NCI-H2196 (cell line): ENCODE results near the gene GHITM.
"Not testable (repeated sequence)": the region's sequence is repeated elsewhere in the genome, so short reads cannot be mapped to it uniquely, and the experiment has no call there.

Experiments
- DNase-seq: peaks from one replicate; lab custom pipeline; 2025; ENCODE audit not compliant: unreplicated experiment; lab: John Stamatoyannopoulos, UW

Gene GHITM

DNA sequence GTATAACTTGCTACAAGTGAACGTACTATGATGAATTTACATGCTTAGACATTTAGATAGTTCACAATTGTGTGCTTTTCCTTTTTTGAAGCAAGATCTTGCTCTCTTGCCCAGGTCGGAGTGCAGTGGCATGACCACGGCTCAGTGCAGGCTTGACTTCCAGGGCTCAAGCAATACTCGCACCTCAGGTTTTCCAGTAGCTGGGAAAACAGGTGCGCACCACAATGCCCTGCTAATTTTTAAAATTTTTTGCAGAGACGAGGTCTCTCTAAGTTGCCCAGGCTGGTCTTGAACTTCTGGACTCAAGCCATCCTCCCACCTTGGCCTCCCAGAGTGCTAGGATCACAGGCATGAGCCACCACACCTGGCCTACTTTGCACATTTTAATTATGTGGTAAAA, 36.1 kb downstream of the GHITM start:
- no peak for DNase-seq

- DNase-seq: no peak
Observed at GRCh38 chr10:84176351-84176750, 37.0 kb downstream of the GHITM start.

GRCh38 chr10:84176836-84177474, 37.6 kb downstream of the GHITM start:
- no peak for DNase-seq

DNA sequence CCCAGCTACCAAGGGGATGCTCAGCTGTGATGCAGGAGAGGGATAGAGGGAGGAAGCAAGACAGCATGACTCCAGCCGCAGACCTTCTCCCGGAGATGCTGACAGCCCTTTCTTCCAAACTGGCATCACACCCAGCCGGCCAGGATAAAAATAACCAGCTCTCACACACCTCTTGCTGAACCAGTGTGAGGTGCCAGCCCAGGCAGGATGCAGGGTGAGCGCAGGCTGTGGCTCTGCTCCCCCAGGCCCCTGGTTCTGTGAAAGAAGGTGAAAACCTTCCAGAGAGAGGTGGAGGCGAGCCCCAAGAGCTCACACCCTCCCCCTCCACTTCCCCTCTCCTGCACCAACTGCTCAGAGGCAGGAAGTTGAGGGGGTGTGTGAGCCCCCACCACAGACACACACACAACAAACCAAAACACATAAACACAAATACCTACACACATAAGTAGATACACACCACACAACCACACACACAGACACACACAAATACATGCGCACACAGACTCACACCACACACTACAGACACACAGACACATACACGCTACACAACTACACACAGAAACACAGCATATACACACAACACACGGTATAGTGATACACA, 38.3 kb downstream of the GHITM start:
- DNase-seq: no peak

- DNase-seq: no peak
Observed at GRCh38 chr10:84178160-84178609, 38.9 kb downstream of the GHITM start.

- DNase-seq: peak; percentile 67
Observed at GRCh38 chr10:84179059-84179710, 39.9 kb downstream of the GHITM start.

DNA sequence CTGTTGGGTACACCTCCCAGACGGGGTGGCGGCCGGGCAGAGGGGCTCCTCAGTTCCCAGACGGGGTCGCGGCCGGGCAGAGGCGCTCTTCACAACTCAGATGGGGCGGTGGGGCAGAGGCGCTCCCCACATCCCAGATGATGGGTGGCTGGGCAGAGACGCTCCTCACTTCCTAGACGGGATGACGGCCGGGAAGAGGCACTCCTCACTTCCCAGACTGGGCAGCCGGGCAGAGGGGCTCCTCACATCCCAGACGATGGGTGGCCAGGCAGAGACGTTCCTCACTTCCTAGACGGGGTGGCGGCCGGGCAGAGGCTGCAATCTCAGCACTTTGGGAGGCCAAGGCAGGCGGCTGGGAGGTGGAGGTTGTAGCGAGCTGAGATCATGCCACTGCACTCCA, 41.1 kb downstream of the GHITM start:
- DNase-seq: not testable (repeated sequence)

GRCh38 chr10:84181631-84182030, 42.3 kb downstream of the GHITM start:
- no peak for DNase-seq

GRCh38 chr10:84184517-84184916, 45.2 kb downstream of the GHITM start:
- DNase-seq: peak; percentile 5

- DNase-seq: peak; percentile 7
Observed at GRCh38 chr10:84185526-84186175, 46.3 kb downstream of the GHITM start.

DNA sequence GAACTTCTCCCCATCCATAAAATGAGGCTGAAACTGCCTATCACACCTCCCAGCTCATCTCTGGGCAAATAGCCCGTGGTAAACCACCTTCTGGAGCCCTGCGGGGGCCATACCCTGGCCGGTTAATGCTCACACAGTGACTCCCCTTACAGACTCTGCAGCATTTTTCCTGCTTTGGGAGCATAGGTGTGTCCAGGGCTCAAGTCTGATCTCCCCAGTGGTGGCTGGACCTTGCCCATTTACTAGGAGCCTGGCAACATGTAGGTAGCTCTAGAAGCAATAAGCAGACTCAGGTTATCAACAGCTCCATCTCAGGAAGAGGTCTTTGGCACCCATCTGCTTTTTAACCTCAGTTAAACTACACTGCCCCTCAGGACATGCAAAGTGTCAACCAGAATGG, 49.5 kb downstream of the GHITM start:
- DNase-seq: no peak

- DNase-seq: no peak
Observed at GRCh38 chr10:84190621-84191020, 51.3 kb downstream of the GHITM start.

GRCh38 chr10:84191106-84191505, 51.8 kb downstream of the GHITM start:
- no peak for DNase-seq

GRCh38 chr10:84193327-84193726, 54.0 kb downstream of the GHITM start:
- DNase-seq: no peak

- DNase-seq: no peak
Observed at GRCh38 chr10:84193846-84194423, 54.6 kb downstream of the GHITM start.

GRCh38 chr10:84194424-84195043, 55.2 kb downstream of the GHITM start, which contains the start of gene CDHR1:
Gene CDHR1, plus strand, starts transcription at chr10:84194537. Its CDS starts 224 bp downstream, at chr10:84194761.
- peak; percentile 44 for DNase-seq

DNA sequence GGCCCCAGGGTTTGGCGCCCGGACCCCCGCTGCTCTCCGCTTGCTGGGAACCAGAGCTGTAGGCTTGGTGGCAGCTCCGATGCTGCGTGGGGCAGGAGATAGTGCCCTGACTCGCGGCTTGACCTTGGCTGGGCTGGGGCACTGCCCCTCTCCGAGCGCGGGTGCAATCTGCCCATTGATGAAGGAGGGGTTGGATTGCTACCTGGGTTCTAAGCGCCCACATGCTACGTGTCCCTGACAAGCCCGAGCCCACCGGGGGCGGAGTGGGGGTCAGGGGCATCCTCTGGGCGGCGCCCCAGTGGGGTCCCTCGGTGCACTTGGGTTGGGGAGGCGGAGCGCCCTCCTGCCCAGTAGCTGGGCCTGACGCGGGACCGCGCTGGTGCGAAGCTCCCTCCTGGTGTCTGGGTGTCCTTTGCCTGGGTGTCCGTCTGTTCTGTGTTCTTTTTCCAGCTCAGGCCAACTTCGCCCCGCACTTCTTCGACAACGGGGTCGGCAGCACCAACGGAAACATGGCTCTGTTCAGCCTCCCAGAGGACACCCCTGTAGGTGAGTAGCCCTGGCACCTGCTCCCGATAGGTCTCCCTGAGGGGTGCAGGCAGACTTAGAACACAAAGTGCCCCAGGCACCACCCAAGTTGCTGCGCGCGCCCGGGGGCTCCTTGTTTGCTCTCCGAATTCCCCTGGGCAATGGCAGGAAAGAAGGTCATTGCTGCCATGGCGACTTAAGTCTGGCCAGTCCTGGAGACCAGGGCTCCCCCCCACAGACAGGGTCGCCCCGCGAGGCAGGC, 55.9 kb downstream of the GHITM start:
- no peak for DNase-seq

DNA sequence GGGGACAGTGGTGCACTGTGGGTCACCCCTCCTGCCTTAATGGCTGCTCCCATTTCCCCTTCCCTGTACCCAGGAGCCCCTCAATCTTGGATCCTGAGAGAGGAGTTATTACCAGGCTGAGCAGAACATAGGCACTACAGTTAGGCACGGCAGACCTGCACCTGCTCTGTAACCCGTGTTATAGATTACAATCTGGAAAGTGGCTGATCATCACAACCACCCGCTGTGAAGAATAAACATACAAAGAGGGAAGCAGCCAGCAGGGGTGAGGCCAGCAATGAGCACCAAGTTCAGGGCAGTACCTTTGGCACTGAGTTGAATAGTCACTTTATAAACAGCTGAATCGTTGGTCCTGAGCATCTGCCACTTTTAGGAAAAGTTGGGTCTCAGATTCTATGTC, 56.8 kb downstream of the GHITM start:
- peak; percentile 69 for DNase-seq

DNA sequence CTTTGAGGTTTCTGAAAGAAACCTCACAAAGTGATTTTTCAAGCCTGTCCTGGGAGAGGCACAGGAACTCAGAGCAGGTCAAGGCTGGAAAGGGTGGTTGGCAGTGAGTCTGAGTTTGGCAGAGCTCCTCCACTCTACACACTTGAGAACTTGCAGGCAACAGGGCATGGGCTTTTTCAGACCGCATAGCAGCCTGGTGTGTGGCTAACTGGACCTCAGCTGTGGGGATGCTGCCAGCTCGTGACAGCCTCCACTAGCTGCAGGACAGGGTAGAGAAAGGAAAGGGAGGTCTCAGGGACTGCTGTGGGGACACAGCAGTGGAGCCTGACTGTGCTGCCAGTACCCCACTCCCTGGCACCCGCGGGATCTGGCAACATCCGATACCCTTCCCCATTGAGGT, 57.6 kb downstream of the GHITM start:
- DNase-seq: peak; percentile 1

GRCh38 chr10:84197643-84198042, 58.3 kb downstream of the GHITM start:
- DNase-seq: no peak
